GM18526 (cell line): ENCODE results near the gene SLC20A1.

Experiments
- POLR2A ChIP-seq: IDR thresholded peaks from 3 replicates; pipeline ENCODE4 v1.6.1; 2011; ENCODE audit not compliant: insufficient read length; ENCODE audit errors: extremely low read depth

The SLC20A1 gene

DNA sequence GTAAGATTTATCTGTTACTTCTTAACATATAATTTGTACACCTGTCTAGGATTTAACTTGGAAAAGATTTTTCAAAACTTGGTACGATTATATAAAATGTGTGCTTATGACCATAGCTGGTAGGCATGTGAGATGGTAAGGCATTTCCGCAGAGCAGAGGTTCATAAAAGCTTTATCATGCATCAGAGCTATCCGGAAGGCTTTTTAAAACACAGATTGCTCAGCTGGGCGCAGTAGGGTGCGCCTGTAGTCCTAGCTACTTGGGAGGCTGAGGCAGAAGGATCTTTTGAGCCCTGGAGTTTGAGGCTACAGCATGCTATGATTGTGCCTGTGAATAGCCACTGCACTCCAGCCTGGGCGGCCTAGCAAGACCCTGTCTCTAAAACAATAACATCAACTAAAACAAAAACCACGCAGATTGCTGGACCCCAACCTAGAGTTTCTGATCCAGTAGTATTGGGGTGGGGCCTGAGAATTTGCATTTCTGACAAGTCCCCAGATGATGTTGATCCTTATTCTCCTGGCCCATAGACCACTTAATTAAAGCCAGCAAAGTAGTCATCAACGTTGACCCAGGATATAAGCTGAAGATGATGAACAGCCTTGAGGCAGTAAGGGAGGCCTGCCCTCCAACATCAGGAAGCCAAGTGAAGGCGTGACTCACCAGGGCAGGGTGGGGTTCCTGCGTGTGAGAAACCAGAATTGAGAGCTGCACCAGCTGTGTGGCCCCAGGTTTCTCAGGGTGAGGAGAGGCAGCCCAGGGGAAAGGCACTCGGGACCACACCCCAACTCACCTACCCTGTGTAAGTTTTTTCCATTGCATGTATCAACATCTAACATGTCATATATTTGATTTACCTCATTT lies 21.6 kb upstream of the SLC20A1 start:
- TF ChIP-seq POLR2A, result no peak

GRCh38 chr2:112625474-112626114 lies 20.1 kb upstream of the SLC20A1 start:
- TF ChIP-seq POLR2A, result no peak

- no peak for TF ChIP-seq POLR2A
Observed at GRCh38 chr2:112626604-112627059, 19.1 kb upstream of the SLC20A1 start.

DNA sequence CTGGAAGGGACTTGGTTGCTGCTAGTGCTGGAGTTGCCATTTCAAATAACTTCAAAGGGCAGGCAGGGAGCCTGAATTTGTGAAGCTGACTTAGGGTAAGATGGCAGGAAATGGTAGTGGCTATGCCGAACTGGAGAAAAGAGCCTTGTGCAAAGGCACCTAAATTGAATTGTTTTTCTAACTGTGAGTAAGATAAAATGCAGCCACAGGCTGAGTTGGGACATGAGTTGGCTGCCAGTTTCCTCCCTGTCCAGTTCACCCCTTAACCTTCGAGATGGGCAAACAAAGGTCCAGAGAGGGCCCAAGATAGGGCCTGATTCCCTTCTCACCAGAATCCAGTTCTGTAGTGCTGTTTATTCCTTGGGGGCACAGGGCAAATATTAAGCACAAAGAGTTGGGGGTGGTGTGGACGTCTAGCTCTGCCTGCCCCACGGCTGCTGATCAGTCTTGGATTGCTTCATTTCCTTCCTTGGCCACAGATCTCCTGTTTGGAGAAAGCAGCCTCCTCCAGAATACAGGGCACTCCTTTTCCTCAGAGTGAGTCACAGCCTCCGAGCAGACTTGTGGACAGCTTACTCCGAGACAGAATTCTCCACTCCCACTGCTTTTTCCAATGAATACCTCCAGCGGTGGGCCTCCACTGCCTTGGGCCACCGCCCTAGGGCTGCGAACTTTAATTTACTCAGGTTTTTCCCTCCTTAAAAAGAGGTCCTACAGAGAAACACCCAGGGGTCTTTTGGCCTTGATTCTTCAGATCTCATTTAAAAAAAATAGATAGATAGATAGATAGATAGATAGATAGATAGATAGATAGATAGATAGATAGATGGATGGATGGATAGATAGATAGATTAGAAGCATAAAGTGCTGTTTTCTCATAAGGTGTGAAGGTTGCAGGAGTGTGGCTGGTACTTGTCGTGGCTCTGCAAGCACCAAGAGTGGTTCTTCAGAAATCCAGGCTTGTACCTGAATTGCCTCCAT lies 18.4 kb upstream of the SLC20A1 start:
- no peak for TF ChIP-seq POLR2A

DNA sequence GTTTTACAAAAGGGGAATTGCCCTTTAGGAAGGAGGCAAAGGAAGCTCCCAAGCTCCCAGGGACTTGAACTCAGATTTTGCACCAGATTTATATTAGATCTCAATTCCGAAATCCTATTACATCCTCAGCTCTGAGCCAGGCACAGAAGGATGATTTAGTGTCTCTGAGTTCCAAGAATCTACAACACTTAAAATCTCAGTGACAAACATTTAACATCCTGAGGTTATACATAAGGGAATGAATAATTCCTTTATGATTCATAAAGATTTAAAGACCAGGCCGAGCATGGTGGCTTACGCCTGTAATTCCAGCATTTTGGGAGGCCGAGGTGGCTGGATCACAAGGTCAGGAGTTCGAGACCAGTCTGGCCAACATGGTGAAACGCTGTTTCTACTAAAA lies 16.5 kb upstream of the SLC20A1 start:
- TF ChIP-seq POLR2A, result no peak

- no peak for TF ChIP-seq POLR2A
Observed at GRCh38 chr2:112629823-112630222, 15.9 kb upstream of the SLC20A1 start.

- no peak for TF ChIP-seq POLR2A
Observed at GRCh38 chr2:112630268-112630667, 15.5 kb upstream of the SLC20A1 start.

DNA sequence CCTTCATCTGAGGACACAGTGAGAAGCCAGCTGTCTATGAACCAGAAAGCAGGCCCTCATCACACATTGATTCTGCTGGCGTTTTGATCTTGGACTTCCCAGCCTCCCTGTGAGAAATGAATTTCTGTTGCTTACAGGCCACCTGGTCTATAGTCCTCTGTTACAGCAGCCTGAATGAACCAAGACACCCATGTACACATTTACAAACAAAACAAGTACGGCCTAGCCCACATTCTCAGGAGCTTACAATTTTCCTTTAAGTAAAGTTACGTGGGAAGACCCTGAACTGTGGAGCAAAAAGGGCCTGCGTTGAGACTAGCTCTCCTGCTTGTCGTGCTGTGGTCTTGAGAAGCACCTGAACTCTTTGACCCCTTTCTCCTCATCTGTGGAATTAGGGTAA lies 12.0 kb upstream of the SLC20A1 start:
- TF ChIP-seq POLR2A, result no peak

GRCh38 chr2:112634153-112634873 lies 11.4 kb upstream of the SLC20A1 start:
- no peak for TF ChIP-seq POLR2A

DNA sequence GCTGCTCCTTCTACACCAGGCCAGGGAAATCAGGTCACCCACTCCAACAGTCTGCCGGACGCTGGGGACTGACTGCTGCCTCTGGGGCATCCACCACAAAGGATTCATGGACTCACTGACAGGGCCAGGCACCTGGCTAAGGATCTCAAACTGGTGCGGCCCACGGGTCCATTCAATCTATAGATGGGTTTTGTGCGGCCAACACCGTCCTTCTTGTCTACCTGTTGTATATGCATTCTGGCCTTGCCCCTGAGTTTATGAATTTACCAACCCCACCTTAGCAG lies 10.9 kb upstream of the SLC20A1 start:
- no peak for TF ChIP-seq POLR2A

DNA sequence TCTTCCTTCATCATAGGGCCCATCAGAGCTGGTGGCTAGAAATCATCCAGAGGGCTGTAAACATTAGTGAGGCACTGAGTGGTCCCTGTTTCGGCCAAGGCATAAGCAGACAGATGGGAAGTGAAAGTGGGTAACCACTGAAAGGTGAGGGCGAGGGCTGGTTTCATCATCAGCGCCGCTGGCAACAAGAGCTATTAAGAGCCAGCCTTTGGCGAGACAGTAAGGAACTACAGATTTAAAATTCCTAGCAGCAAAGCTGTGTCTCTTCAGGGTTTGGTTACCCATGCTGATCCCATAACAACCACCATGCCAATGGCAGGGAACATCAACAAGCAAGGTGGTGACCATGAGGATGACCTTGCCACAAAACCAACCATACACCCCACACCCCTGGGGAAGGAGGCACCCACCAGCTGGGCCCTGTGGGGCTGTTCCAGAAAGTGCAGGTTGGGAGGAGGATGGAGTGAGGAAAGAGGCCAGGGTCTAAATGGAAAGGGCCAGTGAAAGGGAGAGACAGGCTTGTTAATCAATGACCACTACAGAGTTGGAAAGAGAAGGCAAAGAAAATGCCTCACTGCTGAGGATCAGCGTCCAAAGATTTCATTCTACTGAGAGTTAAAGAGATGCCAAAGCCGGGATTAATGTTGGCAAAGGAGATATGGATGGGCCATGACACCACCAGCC lies 9.0 kb upstream of the SLC20A1 start:
- no peak for TF ChIP-seq POLR2A

DNA sequence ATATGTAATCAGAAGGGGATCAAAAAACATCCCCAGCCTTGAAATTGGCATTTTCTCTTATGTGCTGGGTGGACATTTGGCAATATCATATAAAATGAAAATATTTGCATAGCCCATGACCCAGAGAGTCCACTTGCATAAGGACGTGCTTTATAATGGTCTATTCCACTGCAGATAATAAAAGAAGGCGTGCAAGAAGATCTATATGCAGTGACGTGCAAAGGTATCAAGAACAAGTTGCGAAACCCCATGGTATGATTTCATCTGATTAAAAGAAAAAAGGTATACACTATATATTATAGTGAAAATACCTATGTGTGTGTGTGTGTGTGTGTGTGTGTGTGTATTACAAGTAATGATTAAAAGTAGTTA lies 8.5 kb upstream of the SLC20A1 start:
- TF ChIP-seq POLR2A, result no peak

GRCh38 chr2:112639936-112640335 lies 5.8 kb upstream of the SLC20A1 start:
- TF ChIP-seq POLR2A, result no peak

- TF ChIP-seq POLR2A, result no peak
Observed at GRCh38 chr2:112640467-112640799, 5.3 kb upstream of the SLC20A1 start.
